Activated naive CD4-positive, alpha-beta T cell treated with anti-CD3 and anti-CD28 coated beads, Interleukin-2, amount 10 ng/mL, durations not matched to agents 5 hours and 36 hours (primary cell): ENCODE results near the gene ZMYM3. TPM values are rescaled to one million over a fixed set of nuclear protein-coding genes. Genes with fewer than 3 reads are reported as not detected.

Experiments used
- total RNA-seq, 2 experiments: library from RNA; stranded (reverse); gene quantifications; one replicate each; pipeline ENCODE4 v1.2.3, GENCODE V29; 2021

The ZMYM3 gene
- total RNA-seq: 10 to 100 TPM; 28.3 to 31.3 TPM

DNA sequence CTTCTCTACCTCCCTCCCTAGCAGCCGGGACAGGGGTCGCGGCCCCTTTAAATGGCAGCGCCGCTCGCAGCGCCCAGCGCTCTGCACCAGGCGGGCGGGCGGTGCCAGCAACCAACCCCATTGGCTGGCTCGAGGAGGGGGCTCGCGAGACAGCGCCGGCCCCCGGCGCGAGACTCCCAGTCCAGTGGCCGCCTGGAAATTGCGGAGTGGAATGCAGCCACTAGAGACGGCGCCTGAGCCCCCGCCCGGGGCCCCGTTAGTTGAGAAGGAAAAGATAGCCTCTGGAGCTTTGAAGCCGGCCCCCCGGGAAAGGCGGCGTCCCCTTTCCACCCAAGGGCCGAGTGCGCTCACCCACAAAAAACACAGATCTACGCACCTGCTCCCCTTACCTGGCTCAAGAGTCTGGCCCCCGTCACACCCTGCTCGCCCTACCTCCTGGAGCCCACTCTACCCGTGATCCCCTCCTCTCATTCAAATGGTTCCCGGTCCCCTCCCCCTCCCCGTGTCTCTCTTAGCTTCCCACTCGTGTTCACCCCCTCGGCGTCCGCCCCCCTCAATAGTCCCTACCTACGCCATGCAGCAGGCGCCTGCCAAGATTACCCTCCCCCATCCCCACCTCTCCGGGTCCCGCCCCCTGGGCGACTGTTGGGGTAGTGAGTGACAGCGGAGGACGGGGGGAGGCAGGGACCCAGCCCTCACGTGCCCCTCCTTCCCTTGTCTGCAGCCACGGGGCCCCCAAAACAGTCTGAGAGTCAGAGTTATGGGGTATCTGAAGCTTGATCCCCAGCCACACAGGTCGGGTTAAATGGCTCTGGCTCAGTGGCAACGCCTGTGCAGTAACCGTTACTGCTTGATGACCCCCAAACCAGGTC lies at the start of gene ZMYM3:
Gene ZMYM3, minus strand, starts transcription at position 49 of the 872 bp plus-strand sequence. CDS start 885 bp downstream, outside the sequence.

GRCh38 chrX:71301195-71301924 lies 47.4 kb upstream of the ZMYM3 start, which contains the start of gene ITGB1BP2:
ITGB1BP2 (plus strand) TSS chrX:71301750; CDS start chrX:71301807, 57 bp downstream.

GRCh38 chrX:71283403-71284143 lies 29.6 kb upstream of the ZMYM3 start, which contains the start of gene NONO:
NONO (plus strand) TSS chrX:71283635; CDS start chrX:71290638, 7,003 bp downstream.

GRCh38 chrX:71222929-71223328 lies 31.0 kb downstream of the ZMYM3 start, which contains the start of gene GJB1:
GJB1 (plus strand) TSS chrX:71223224; CDS start chrX:71223708, 484 bp downstream.

Other genes with a start within 250 kb of the ZMYM3 start
- 10 to 100 TPM; 34.5 to 38.2 TPM for gene SNX12, start 185.8 kb downstream of the ZMYM3 start, total RNA-seq
- gene FOXO4, start 158.3 kb downstream of the ZMYM3 start, total RNA-seq: 10 to 100 TPM; 15.8 to 16.8 TPM
- gene CXorf65, start 147.4 kb downstream of the ZMYM3 start, total RNA-seq: 10 to 100 TPM; 33.1 to 37.7 TPM
- gene IL2RG, start 142.6 kb downstream of the ZMYM3 start, total RNA-seq: 100 to 1,000 TPM; 498 to 518 TPM
- 10 to 100 TPM; 56.5 to 57.2 TPM for gene MED12, start 135.5 kb downstream of the ZMYM3 start, total RNA-seq
- 1 to 10 TPM; 1.3 to 1.4 TPM for gene NLGN3, start 109.3 kb downstream of the ZMYM3 start, total RNA-seq
- gene GJB1, start 30.9 kb downstream of the ZMYM3 start, total RNA-seq: not detected
- 100 to 1,000 TPM; 412 to 423 TPM for gene NONO, start 29.5 kb upstream of the ZMYM3 start, total RNA-seq
- gene ITGB1BP2, start 47.6 kb upstream of the ZMYM3 start, total RNA-seq: 1 to 10 TPM; 3.9 to 4.5 TPM
- gene TAF1, start 112.2 kb upstream of the ZMYM3 start, total RNA-seq: 10 to 100 TPM; 43.6 to 47.5 TPM